Mesodermal cell (in vitro differentiated cells): ENCODE measurements around the gene ZNRF3.

Source experiments
- H3K27ac ChIP-seq: 2 replicates; pipeline ENCODE4 v1.7.0; 2013; ENCODE audit warnings: mild to moderate bottlenecking, low read depth, low read length, moderate library complexity; ENCODE audit not compliant: severe bottlenecking
- H3K36me3 ChIP-seq: 2 replicates; pipeline ENCODE4 v1.7.1; 2013; ENCODE audit warnings: mild to moderate bottlenecking, low read length, moderate library complexity; ENCODE audit not compliant: control insufficient read depth, insufficient read depth
- H3K4me1 ChIP-seq: one replicate; pipeline ENCODE4 v1.7.1; 2013; ENCODE audit warnings: mild to moderate bottlenecking, low read length; ENCODE audit not compliant: insufficient read depth, control insufficient read depth, poor library complexity, severe bottlenecking
- H3K4me3 ChIP-seq: 2 replicates; pipeline ENCODE4 v1.7.0; 2013; ENCODE audit warnings: low read length, control low read depth, mild to moderate bottlenecking; ENCODE audit not compliant: insufficient read depth, poor library complexity, severe bottlenecking; ENCODE audit errors: extremely low read depth
- H3K9me3 ChIP-seq: 2 replicates; pipeline ENCODE4 v1.7.1; 2013; ENCODE audit warnings: mild to moderate bottlenecking, low read length, moderate library complexity; ENCODE audit not compliant: control insufficient read depth
- WGBS, 2 experiments: methylation state at CpG; one replicate each; pipeline ENCODE4 v1.1.5; 2013; ENCODE audit warnings: missing lambda C conversion rate in 2 of 2; ENCODE audit not compliant: insufficient coverage in 2 of 2; 5-methylcytosine and 5-hydroxymethylcytosine counted together

The ZNRF3 gene

DNA sequence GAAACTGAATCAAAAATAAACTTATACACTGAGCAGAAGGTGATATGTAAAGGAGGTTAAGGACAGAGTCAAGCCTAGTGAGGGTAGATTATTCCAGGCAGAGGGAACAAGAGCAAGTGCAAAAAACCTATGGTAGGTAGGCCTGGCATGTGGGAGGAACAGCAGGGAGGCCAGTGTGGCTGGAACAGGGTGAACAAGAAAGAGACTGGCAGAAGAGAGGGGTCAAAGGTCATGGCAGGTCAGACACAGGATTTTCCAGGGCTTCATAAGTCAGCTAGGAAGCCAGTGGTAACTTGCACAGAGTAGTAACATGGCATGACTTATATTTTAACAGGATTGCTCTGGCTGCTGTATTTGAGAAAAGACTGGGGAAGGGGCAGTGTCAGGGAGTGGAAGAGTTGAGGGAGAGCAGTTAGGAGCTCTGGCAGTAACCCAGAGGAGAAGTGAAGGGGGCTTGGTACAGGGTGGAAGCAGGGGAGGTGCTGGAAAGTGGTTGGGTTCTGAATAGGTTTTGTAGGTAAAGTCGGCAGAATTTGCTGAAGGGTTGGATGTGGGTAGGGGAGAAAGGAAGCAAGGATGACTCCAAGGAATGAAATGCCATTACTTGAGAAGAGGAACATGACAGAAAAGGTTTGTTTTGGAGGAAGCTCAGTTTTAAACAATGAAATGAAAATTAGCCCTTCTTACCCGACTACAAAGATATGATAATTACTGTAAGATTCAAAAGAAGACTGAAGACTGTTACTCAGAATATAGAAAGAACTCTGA lies 86.2 kb downstream of the ZNRF3 start:
- Histone ChIP-seq H3K9me3 (no peaks in the 10 kb centered on the region), H3K36me3 (peaks cover 13% of the 10 kb centered on the region), H3K4me3 (no peak overlapping the region), H3K4me1 (peaks cover 17% of the 10 kb centered on the region), H3K27ac (peak overlapping the region; percentile 39)
- WGBS, 2 experiments, result 30 to 50% methylated on average over 1 of the region's 2 CpGs

DNA sequence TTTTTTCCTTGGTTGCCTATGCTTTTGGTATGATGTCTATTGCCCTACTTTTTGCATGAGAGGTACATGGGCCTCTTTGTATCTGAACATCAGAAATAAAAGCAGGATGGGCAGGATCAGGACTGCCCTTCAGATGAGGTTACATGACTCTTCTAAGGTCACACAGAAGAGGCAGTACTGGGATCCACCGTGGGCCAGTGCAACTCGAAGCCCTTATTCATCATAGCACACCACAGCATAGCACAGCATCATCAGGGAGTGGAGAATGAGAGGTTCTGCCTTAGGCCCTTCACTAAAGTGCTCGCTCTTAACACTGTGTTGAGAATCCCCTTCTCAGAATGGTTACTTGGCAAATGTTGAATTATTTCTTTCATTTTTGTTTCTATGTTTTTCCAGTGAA lies 90.0 kb downstream of the ZNRF3 start:
- WGBS, 2 experiments, result 90% methylated on average over 2 of the region's 3 CpGs; no CpG with 5 or more reads in 1 of the 2 experiments
- Histone ChIP-seq H3K4me1 (peaks cover 29% of the 10 kb centered on the region), H3K9me3 (no peaks in the 10 kb centered on the region), H3K4me3 (no peak overlapping the region), H3K27ac (no peak overlapping the region), H3K36me3 (peaks cover 13% of the 10 kb centered on the region)

DNA sequence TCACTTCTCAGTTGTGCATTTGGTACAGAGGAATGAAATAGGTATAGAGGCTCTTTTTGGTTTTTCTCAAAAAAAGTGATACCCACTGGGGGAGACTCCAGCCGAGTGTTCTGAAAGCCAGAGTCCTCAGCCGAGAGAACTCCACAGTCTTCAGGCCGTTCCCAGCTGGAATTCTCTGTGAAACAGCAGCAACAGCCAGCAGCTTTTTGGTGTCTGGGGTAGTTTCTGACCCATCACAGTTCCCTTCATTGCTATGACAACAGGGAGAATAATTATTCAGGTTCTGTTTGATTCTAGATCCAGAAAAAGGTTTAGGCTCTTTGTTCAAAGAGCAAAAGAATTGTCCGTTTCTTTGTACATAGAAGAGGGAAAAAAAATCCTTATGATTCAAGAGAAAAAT lies 93.7 kb downstream of the ZNRF3 start:
- Histone ChIP-seq H3K27ac (peak overlapping the region; percentile 85), H3K9me3 (no peaks in the 10 kb centered on the region), H3K4me1 (peaks cover 26% of the 10 kb centered on the region), H3K36me3 (peaks cover under 1% of the 10 kb centered on the region), H3K4me3 (no peak overlapping the region)
- WGBS, 2 experiments, result 38 to 66% methylated on average over 2 to 4 of the region's 4 CpGs

GRCh38 chr22:28977481-28977971 lies 94.2 kb downstream of the ZNRF3 start:
- Histone ChIP-seq H3K36me3 (no peaks in the 10 kb centered on the region), H3K4me1 (peaks cover 26% of the 10 kb centered on the region), H3K4me3 (no peak overlapping the region), H3K27ac (peak overlapping the region; percentile 85), H3K9me3 (no peaks in the 10 kb centered on the region)
- 35 to 61% methylated on average over 2 of the region's 5 CpGs for WGBS, 2 experiments

DNA sequence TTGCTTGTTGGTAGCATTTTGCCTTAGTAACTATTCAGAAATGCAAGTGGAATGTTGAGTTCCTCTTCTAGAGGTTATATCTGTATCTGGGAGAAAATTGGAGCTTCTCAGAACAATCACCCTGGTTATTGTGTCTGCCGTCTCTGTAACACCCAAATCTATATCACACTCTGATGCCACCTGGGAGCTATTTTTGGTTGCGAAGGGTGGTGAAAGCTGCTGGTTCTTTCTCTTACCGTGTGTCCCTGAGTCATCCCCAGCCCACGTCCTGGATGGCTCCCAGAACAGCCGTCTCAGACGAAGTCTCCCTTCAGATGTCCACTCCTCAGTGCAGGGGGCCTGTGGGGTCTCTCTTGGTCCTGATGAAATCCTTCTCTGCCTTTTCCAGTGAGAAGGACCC lies 94.8 kb downstream of the ZNRF3 start:
- Histone ChIP-seq H3K4me1 (peaks cover 26% of the 10 kb centered on the region), H3K36me3 (no peaks in the 10 kb centered on the region), H3K9me3 (no peaks in the 10 kb centered on the region), H3K4me3 (no peak overlapping the region), H3K27ac (peak overlapping the region; percentile 85)
- 80 to 90% methylated on average over 2 to 4 of the region's 6 CpGs for WGBS, 2 experiments

DNA sequence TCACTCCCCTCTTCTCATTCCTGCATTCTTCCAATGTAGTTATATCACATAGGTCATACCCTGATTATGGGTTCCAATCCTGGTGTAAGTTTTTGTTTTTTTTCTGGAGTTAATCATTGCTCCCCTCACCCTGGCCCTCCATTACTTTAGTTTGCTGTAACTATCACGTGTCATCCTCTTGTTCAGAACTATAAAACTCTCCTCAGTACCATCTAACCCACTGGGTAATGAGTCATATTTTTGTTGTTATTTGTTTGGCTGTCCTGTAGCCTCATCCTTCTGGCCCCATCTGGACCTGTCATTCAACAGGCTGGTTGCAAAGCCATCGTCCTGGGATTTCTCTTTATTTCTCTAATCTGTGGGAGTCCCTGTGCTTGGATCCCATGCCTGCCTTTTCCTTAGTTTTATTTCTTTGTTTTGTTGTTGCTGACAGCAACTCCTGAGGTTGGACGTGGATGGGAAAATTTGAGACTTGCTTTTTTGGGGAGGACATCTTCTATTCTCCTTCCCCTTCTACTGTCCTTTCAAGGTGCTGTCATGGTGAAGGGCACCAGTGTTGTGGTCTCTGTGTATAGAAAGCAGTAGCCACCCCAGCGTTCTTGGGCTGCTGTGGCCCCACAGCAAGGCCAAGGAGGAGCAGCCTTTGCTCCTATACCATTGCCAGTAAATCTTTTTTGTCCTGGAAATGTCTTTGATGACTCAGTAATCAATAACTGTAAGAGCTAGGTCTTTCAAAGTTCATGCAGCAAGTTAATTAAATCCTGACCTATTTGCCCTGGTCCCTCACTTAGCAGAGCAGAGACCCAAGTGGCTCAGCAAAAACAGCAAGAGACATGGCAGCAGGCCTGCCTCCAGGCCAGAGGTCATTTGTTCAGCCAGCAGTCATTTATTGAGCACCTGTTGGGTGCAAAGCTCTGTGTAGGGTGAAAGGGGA lies 95.8 kb downstream of the ZNRF3 start:
- H3K4me1 ChIP-seq, result peaks cover 36% of the 10 kb centered on the region
- no peaks in the 10 kb centered on the region for H3K9me3 ChIP-seq
- 83 to 86% methylated on average over 1 of the region's 4 CpGs for WGBS, 2 experiments
- H3K27ac ChIP-seq, result peak overlapping the region; percentile 8
- no peak overlapping the region for H3K4me3 ChIP-seq
- no peaks in the 10 kb centered on the region for H3K36me3 ChIP-seq

DNA sequence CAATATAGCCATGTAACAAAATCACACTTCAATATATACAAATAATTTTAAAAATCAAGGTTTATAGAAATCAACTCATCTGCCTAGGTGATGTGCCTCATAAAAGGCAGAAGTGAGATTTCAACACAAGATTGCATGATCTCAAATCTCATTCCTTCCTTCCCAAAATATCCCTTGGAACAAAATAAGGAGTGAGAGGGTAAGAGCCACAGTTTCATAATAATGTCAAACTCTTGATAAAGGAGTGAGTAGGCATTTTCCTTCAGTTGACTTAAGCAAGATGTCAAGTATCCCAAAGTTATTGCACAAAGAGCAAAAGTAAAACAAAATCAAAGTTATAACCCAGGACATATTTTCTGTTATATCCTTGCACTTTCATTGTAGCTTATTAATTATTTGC lies 97.0 kb downstream of the ZNRF3 start:
- H3K27ac ChIP-seq, result no peak overlapping the region
- no peak overlapping the region for H3K4me3 ChIP-seq
- no peaks in the 10 kb centered on the region for H3K36me3 ChIP-seq
- H3K9me3 ChIP-seq, result peaks cover under 1% of the 10 kb centered on the region
- peaks cover 42% of the 10 kb centered on the region for H3K4me1 ChIP-seq

DNA sequence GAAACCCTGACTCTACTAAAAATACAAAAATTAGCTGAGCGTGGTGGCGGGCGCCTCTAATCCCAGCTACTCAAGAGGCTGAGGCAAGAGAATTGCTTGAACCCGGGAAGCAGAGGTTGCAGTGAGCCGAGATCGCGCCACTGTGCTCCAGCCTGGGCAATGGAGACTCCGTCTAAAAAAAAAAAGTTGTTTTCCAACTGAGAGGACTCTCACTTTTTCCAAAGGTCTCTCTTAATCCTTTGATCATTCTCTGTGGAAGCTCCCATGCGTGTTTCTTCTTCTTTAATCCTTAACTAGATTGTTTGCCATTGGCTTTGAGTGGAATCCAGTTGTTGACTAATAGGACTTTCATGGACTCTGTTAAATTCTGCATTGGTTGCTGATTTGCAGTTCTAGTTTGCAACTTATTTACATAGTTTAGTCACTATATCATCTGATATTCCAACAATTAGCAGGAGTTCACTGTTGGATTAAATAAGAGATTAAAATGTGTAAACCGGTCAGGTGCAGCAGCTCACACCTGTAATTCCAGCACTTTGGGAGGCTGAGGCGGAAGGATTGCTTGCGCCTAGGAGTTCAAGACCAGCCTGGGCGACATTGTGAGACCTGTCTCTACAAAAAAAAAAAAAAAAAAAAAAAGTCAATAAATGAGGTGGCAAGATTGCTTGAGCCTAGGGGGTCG lies 98.6 kb downstream of the ZNRF3 start:
- H3K4me3 ChIP-seq, result no peak overlapping the region
- WGBS, 2 experiments, result 95% methylated on average over 11 to 12 of the region's 14 CpGs
- peaks cover 50% of the 10 kb centered on the region for H3K4me1 ChIP-seq
- no peak overlapping the region for H3K27ac ChIP-seq
- H3K36me3 ChIP-seq, result peaks cover 1% of the 10 kb centered on the region
- H3K9me3 ChIP-seq, result peaks cover 9% of the 10 kb centered on the region

DNA sequence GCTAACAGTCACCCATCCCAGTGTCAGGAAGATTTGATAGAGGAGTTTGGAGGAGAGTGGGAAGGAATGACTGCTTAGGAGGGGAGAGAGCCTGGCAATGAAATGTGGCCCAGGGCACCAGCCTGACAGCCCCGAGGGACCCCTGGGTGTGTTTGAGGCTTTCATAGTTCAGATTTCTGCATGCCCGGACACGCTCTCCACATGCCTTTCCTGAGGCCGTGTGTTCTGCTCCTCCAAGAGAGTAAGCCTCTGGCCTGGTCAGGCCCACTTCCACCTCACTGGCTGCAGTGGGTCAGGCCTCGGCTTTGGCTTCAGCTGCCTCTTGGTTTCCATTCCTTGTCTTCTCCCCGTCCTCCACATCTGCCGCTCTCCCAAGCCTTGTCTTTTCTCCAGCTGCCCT lies 99.8 kb downstream of the ZNRF3 start:
- Histone ChIP-seq H3K27ac (peak overlapping the region; percentile 16), H3K36me3 (peaks cover 13% of the 10 kb centered on the region), H3K9me3 (peaks cover 9% of the 10 kb centered on the region), H3K4me1 (peaks cover 44% of the 10 kb centered on the region), H3K4me3 (no peak overlapping the region)
- 76 to 85% methylated on average over 6 to 7 of the region's 7 CpGs for WGBS, 2 experiments

- peaks cover 19% of the 10 kb centered on the region for H3K36me3 ChIP-seq
- H3K4me1 ChIP-seq, result peaks cover 44% of the 10 kb centered on the region
- WGBS, 2 experiments, result 79 to 100% methylated on average over 1 to 2 of the region's 4 CpGs
- no peak overlapping the region for H3K27ac ChIP-seq
- no peak overlapping the region for H3K4me3 ChIP-seq
- peaks cover 9% of the 10 kb centered on the region for H3K9me3 ChIP-seq
Measured at GRCh38 chr22:28983788-28984441, 100.5 kb downstream of the ZNRF3 start.
